OCI-LY7 (cell line): ENCODE data around the gene VRK3. TPM values are rescaled to one million over a fixed set of nuclear protein-coding genes. Genes with fewer than 3 reads are reported as not detected.

ENCODE experiments used
- BruUV-seq: library from RNA; stranded (reverse); fragments of 400-500 nt; replicated peaks from 2 replicates; lab custom pipeline; 2021; lab: Mats Ljungman, UMichigan
- CTCF ChIA-PET: fragments of 300-600 bp; sonication (Branson Sonifier 250); formaldehyde crosslinking; loops from one replicate; lab custom pipeline; 2022; ENCODE audit warnings: antibody characterized with exemption; ENCODE audit not compliant: unreplicated experiment; lab: Charles Lee
- POLR2A ChIA-PET: fragments of 300-600 bp; sonication (Branson Sonifier 250); formaldehyde crosslinking; loops from one replicate; lab custom pipeline; 2022; ENCODE audit warnings: antibody characterized with exemption; lab: Charles Lee
- DNase-seq: peaks from one replicate; pipeline ENCODE4 v3.0.0-alpha.2; 2015; ENCODE audit warnings: low spot score
- H2AFZ ChIP-seq: fragments of 200-600 bp; sonication (generic), shearing (Covaris generic); 2 replicates; pipeline ENCODE4 v1.6.1; 2014; ENCODE audit warnings: mild to moderate bottlenecking, antibody characterized with exemption, low read length, moderate library complexity
- H3K27ac ChIP-seq: fragments of 200-600 bp; sonication (generic); 2 replicates; pipeline ENCODE4 v1.5.1; 2014; ENCODE audit warnings: mixed run types, low read depth, mild to moderate bottlenecking, moderate library complexity, low read length, inconsistent platforms; ENCODE audit not compliant: poor library complexity, severe bottlenecking
- H3K36me3 ChIP-seq: fragments of 200-600 bp; sonication (generic); 2 replicates; pipeline ENCODE4 v1.6.1; 2014; ENCODE audit warnings: mild to moderate bottlenecking, antibody characterized with exemption, low read length, moderate library complexity, mixed read lengths; ENCODE audit not compliant: insufficient read depth
- H3K4me1 ChIP-seq: fragments of 200-600 bp; sonication (generic); 2 replicates; pipeline ENCODE4 v1.5.1; 2014; ENCODE audit warnings: mild to moderate bottlenecking, low read length; ENCODE audit not compliant: insufficient read depth, poor library complexity, severe bottlenecking
- H3K4me2 ChIP-seq: fragments of 200-600 bp; sonication (generic); 2 replicates; pipeline ENCODE4 v1.6.1; 2014; ENCODE audit warnings: mild to moderate bottlenecking, low read length
- H3K4me3 ChIP-seq: fragments of 200-600 bp; sonication (generic); 2 replicates; pipeline ENCODE4 v1.5.1; 2014; ENCODE audit warnings: mild to moderate bottlenecking, low read depth, low read length; ENCODE audit not compliant: poor library complexity, severe bottlenecking
- H3K79me2 ChIP-seq: fragments of 200-600 bp; sonication (generic); 2 replicates; pipeline ENCODE4 v1.6.1; 2016; ENCODE audit warnings: low read depth, mild to moderate bottlenecking, low read length, moderate library complexity, mixed read lengths; ENCODE audit not compliant: insufficient read depth
- H3K9me2 ChIP-seq: fragments of 200-600 bp; sonication (generic); 2 replicates; pipeline ENCODE4 v1.6.1; 2016; ENCODE audit warnings: mild to moderate bottlenecking, low read length, mixed read lengths; ENCODE audit not compliant: insufficient read depth
- H3K9me3 ChIP-seq: fragments of 200-600 bp; sonication (generic); 2 replicates; pipeline ENCODE4 v1.6.1; 2014; ENCODE audit warnings: mild to moderate bottlenecking, mixed run types, low read length, mixed read lengths
- H4K20me1 ChIP-seq: fragments of 200-600 bp; sonication (generic); 2 replicates; pipeline ENCODE4 v1.6.1; 2014; ENCODE audit warnings: mild to moderate bottlenecking, antibody characterized with exemption, low read length, moderate library complexity, mixed read lengths; ENCODE audit not compliant: insufficient read depth
- EZH2phosphoT487 ChIP-seq: fragments of 200-600 bp; sonication (generic); IDR thresholded peaks from 2 replicates; pipeline ENCODE4 v1.6.1; 2018; ENCODE audit warnings: low read depth, borderline replicate concordance, mild to moderate bottlenecking, mixed run types, antibody characterized with exemption, low read length, moderate library complexity, mixed read lengths
- intact Hi-C: fragments of 100-400 bp; cut with micrococcal nuclease; formaldehyde crosslinking; loops from one replicate; pipeline ENCODE4 v1.10.0; 2022; ENCODE audit not compliant: unreplicated experiment
- total RNA-seq, 2 experiments: library from RNA; depleted of rRNA in 1 of 2; stranded (reverse); fragments of >200 nt in 1 of 2; shearing (Covaris generic) in 1 of 2; gene quantifications; 2 replicates each; pipeline ENCODE4 v1.2.3, GENCODE V29; 2014 to 2022
- TF ChIP-seq, protein P1 (sequence below): fragments of 200-600 bp; sonication (generic); conservative IDR thresholded peaks from 2 replicates; pipeline ENCODE4 v1.5.1; 2014; ENCODE audit warnings: mild to moderate bottlenecking, antibody characterized with exemption, low read length, moderate library complexity, mixed read lengths

The VRK3 gene
- total RNA-seq, 2 experiments from 2014 or later = 39.9 to 47.3 TPM

DNA sequence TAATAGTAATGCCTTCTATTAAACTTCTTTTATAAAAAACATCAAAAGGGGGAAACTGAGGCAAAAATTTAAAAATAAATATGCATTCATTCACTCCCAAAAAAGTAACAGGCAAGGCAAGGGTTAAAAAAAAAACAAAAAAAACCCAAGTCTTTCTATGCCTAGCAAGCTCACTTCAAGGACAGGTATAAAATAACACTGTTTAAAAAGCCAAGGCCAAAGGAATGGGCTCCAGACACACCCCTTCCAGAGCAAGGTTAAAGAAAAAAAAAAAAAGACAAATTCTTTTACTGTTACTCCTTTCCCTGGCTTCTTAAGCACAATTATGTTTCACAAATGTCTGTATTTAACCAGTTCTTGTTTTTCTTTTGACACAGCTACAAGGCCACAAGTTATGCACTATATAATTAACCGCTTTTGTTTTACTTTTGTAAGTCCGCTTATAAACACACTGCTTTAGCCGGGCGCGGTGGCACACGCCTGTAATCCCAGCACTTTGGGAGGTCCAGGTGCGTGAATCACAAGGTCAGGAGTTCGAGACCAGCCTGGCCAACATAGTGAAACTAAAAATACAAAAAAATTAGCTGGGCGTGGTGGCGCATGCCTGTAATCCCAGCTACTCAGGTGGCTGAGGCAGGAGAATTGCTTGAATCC is 67.8 kb downstream of the VRK3 start:
- Histone ChIP-seq H4K20me1 (no peaks in the 10 kb centered on the region), H3K9me3 (no peaks in the 10 kb centered on the region), H3K4me1 (peaks cover 9% of the 10 kb centered on the region), H3K79me2 (no peaks in the 10 kb centered on the region), H3K36me3 (no peaks in the 10 kb centered on the region), H3K9me2 (no peaks in the 10 kb centered on the region), H3K4me2 (no peak overlapping the region), H3K4me3 (no peak overlapping the region), H3K27ac (no peak overlapping the region), H2AFZ (no peak overlapping the region)
- BruUV-seq = no TSS peak
- POLR2A ChIA-PET = no interaction called here
- CTCF ChIA-PET = no interaction called here
- intact Hi-C loops = no loop called here
- TF ChIP-seq EZH2phosphoT487 = no peak
- TF ChIP-seq, protein P1, sequence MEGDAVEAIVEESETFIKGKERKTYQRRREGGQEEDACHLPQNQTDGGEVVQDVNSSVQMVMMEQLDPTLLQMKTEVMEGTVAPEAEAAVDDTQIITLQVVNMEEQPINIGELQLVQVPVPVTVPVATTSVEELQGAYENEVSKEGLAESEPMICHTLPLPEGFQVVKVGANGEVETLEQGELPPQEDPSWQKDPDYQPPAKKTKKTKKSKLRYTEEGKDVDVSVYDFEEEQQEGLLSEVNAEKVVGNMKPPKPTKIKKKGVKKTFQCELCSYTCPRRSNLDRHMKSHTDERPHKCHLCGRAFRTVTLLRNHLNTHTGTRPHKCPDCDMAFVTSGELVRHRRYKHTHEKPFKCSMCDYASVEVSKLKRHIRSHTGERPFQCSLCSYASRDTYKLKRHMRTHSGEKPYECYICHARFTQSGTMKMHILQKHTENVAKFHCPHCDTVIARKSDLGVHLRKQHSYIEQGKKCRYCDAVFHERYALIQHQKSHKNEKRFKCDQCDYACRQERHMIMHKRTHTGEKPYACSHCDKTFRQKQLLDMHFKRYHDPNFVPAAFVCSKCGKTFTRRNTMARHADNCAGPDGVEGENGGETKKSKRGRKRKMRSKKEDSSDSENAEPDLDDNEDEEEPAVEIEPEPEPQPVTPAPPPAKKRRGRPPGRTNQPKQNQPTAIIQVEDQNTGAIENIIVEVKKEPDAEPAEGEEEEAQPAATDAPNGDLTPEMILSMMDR = no peak
- DNase-seq = no peak

DNA sequence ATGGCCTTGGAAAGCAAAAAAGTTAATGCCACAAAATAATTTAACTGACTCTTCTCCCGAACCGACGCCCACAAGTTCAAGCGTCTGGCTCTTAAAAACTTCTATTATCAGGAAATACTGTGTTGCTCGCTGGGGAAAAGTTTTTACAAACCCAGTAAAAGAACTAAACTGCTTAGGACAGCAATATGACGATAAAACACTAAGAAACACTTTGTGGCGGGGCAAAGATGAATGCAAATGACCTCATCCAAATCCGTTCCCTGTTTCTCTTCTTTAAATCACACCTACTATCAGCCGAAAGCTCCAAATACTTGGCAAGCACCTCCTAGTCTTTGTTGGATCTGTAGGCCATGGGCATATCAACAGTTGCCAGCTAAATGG is 69.1 kb downstream of the VRK3 start:
- POLR2A ChIA-PET = no interaction called here
- no peak for DNase-seq
- no TSS peak for BruUV-seq
- Histone ChIP-seq H3K4me1 (peaks cover 9% of the 10 kb centered on the region), H4K20me1 (no peaks in the 10 kb centered on the region), H3K4me3 (no peak overlapping the region), H3K79me2 (no peaks in the 10 kb centered on the region), H3K9me2 (no peaks in the 10 kb centered on the region), H2AFZ (no peak overlapping the region), H3K27ac (no peak overlapping the region), H3K36me3 (no peaks in the 10 kb centered on the region), H3K9me3 (no peaks in the 10 kb centered on the region), H3K4me2 (no peak overlapping the region)
- intact Hi-C loops = no loop called here
- TF ChIP-seq EZH2phosphoT487 = no peak
- TF ChIP-seq, protein P1 = no peak
- CTCF ChIA-PET = no interaction called here

DNA sequence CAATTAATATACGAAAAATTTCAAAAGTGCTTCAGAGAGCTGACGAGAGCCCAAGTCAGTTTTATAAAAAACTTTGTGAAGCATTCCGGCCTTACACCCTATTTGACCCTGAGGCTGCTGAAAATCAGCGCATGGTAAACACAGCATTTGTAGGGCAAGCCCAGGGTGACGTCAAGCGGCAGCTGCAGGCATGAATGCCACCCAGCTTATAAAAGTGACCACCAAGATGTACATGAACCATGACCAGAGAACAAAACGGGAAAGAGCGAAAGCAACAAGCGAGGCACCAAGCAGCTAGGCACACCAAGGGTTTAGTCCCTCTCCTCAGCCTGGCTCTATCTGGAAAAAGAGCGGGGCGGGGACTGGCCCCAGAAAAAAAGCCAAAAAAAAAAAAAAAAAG is 70.2 kb downstream of the VRK3 start:
- Histone ChIP-seq H3K4me3 (no peak overlapping the region), H3K79me2 (no peaks in the 10 kb centered on the region), H2AFZ (no peak overlapping the region), H3K36me3 (no peaks in the 10 kb centered on the region), H3K4me1 (peaks cover 9% of the 10 kb centered on the region), H4K20me1 (no peaks in the 10 kb centered on the region), H3K9me3 (no peaks in the 10 kb centered on the region), H3K9me2 (no peaks in the 10 kb centered on the region), H3K27ac (no peak overlapping the region), H3K4me2 (no peak overlapping the region)
- no peak for DNase-seq
- TF ChIP-seq, protein P1 = no peak
- TF ChIP-seq EZH2phosphoT487 = no peak
- POLR2A ChIA-PET = no interaction called here
- intact Hi-C loops = no loop called here
- no TSS peak for BruUV-seq
- CTCF ChIA-PET = no interaction called here
